ENCODE results near the gene MYL7. TPM values are rescaled to one million over a fixed set of nuclear protein-coding genes. Genes with fewer than 3 reads are reported as not detected.

MYL7 gene
- polyA plus RNA-seq, 3 donors: not detected

DNA sequence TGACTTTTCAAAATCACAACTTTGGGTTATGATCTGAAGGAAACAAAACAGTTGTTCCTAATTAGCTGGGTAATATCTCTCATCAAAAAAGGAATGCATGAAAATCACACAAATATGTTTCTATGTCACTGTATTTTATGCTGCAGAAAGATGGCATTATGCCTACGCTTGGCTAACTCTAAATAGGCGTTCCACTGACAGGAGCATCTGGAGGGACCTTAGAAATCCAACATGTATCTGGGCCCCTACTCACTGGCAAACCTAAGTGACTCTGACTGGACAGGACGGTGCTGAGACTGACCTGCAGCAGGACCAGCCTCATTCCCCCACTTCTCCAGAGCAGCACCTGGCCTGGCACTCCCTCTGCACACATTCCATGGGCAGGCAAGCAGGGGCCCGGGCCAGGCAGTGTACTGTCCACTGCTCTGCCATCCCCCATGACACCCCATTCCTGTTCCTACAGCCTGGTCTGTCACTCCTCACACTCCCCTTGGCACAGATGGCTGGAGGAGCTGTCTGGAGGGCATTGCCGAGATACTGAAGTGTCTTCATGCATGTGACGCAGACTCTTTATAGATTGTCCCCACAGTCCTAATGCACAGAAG, 2.6 kb upstream of the MYL7 start:
- H3K4me1 Mint-ChIP-seq: peaks cover 14% of the 10 kb centered on the region
- DNase-seq: no peak
- H3K36me3 Mint-ChIP-seq: no peaks in the 10 kb centered on the region
- Histone ChIP-seq H3K9me3 (replicated peaks in 1 of 2; ENCODE audit: control insufficient read depth in 1 of 2, insufficient read depth in 1 of 2, low read length in 2 of 2) (peaks cover 0 to 3% of the 10 kb centered on the region in 2 donors), H3K9ac (ENCODE audit: insufficient read depth, low read length, poor library complexity, severe bottlenecking) (no peak overlapping the region), H3K79me2 (ENCODE audit: insufficient read depth, low read length) (no peaks in the 10 kb centered on the region), H2AFZ (ENCODE audit: insufficient read depth, low read depth, low read length, poor library complexity, severe bottlenecking) (no peak overlapping the region), H3K4me3 (replicated peaks in 1 of 3; ENCODE audit: low read depth in 2 of 3, low read length in 3 of 3) (no peak overlapping the region), H4K20me1 (ENCODE audit: insufficient read depth, low read length) (no peaks in the 10 kb centered on the region), H3K4me1 (ENCODE audit: control insufficient read depth in 1 of 2, insufficient read depth in 2 of 2, low read length in 2 of 2) (peaks cover 11 to 14% of the 10 kb centered on the region in 2 donors), H3K4me2 (replicated peaks; ENCODE audit: extremely low read depth, low read length, poor library complexity, severe bottlenecking) (no peak overlapping the region), H3K36me3 (replicated peaks in 1 of 2; ENCODE audit: control insufficient read depth in 1 of 2, insufficient read depth in 2 of 2, low read length in 2 of 2) (no peaks in the 10 kb centered on the region), H3K27ac (ENCODE audit: low read depth in 1 of 2, low read length in 2 of 2) (no peak overlapping the region), H3K27me3 (ENCODE audit: control insufficient read depth in 2 of 2, insufficient read depth in 2 of 2, low read length in 2 of 2) (peaks cover 0 to 37% of the 10 kb centered on the region in 2 donors)
- intact Hi-C loops (cut with micrococcal nuclease): no loop called here
- H3K27me3 Mint-ChIP-seq (ENCODE audit: low read depth in 3 of 3): peaks cover 23 to 46% (median 40%) of the 10 kb centered on the region in 3 donors
- WGBS (ENCODE audit: insufficient coverage): 98% methylated on average over 5 of the region's 6 CpGs
- H3K4me3 Mint-ChIP-seq: no peak overlapping the region
- TF ChIP-seq, protein P1, sequence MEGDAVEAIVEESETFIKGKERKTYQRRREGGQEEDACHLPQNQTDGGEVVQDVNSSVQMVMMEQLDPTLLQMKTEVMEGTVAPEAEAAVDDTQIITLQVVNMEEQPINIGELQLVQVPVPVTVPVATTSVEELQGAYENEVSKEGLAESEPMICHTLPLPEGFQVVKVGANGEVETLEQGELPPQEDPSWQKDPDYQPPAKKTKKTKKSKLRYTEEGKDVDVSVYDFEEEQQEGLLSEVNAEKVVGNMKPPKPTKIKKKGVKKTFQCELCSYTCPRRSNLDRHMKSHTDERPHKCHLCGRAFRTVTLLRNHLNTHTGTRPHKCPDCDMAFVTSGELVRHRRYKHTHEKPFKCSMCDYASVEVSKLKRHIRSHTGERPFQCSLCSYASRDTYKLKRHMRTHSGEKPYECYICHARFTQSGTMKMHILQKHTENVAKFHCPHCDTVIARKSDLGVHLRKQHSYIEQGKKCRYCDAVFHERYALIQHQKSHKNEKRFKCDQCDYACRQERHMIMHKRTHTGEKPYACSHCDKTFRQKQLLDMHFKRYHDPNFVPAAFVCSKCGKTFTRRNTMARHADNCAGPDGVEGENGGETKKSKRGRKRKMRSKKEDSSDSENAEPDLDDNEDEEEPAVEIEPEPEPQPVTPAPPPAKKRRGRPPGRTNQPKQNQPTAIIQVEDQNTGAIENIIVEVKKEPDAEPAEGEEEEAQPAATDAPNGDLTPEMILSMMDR (IDR thresholded peaks at IDR 0.05): no peak
- H3K9me3 Mint-ChIP-seq: peaks cover 0 to 9% (median 0%) of the 10 kb centered on the region in 7 donors
- no peak overlapping the region for H3K27ac Mint-ChIP-seq

DNA sequence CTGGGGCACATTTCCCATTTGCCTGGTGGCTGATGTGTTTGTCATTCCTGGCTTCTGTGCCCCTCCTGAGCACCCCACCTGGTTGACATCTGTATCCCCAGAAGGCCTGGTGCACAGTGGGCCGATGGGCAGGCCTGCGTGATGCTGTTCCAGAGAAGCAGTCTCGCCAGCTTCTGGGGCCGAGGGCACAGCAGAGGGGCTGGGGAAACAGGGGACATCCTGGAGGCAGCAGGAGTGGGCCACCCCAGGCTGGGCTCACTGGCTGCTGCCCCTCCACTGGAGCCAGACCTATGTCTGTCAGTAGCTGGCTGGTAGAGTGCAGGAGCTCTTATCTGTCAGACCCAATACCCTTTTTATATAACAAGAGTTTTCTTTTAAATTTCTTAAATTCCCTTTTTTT, 896 bp upstream of the MYL7 start:
- Mint-ChIP-seq H3K4me1 (peaks cover 14% of the 10 kb centered on the region), H3K36me3 (no peaks in the 10 kb centered on the region), H3K27me3 (ENCODE audit: low read depth in 3 of 3) (peaks cover 19 to 39% (median 33%) of the 10 kb centered on the region in 3 donors), H3K27ac (no peak overlapping the region), H3K4me3 (no peak overlapping the region), H3K9me3 (peaks cover 0 to 9% (median 0%) of the 10 kb centered on the region in 7 donors)
- Histone ChIP-seq H2AFZ (ENCODE audit: insufficient read depth, low read depth, low read length, poor library complexity, severe bottlenecking) (no peak overlapping the region), H4K20me1 (ENCODE audit: insufficient read depth, low read length) (no peaks in the 10 kb centered on the region), H3K4me1 (ENCODE audit: control insufficient read depth in 1 of 2, insufficient read depth in 2 of 2, low read length in 2 of 2) (peaks cover 11 to 14% of the 10 kb centered on the region in 2 donors), H3K36me3 (replicated peaks in 1 of 2; ENCODE audit: control insufficient read depth in 1 of 2, insufficient read depth in 2 of 2, low read length in 2 of 2) (no peaks in the 10 kb centered on the region), H3K4me3 (replicated peaks in 1 of 3; ENCODE audit: low read depth in 2 of 3, low read length in 3 of 3) (no peak overlapping the region), H3K9ac (ENCODE audit: insufficient read depth, low read length, poor library complexity, severe bottlenecking) (no peak overlapping the region), H3K27me3 (ENCODE audit: control insufficient read depth in 2 of 2, insufficient read depth in 2 of 2, low read length in 2 of 2) (peaks cover 0 to 31% of the 10 kb centered on the region in 2 donors), H3K4me2 (replicated peaks; ENCODE audit: extremely low read depth, low read length, poor library complexity, severe bottlenecking) (no peak overlapping the region), H3K79me2 (ENCODE audit: insufficient read depth, low read length) (no peaks in the 10 kb centered on the region), H3K9me3 (replicated peaks in 1 of 2; ENCODE audit: control insufficient read depth in 1 of 2, insufficient read depth in 1 of 2, low read length in 2 of 2) (peaks cover 0 to 3% of the 10 kb centered on the region in 2 donors), H3K27ac (ENCODE audit: low read depth in 1 of 2, low read length in 2 of 2) (no peak overlapping the region)
- intact Hi-C loops (cut with micrococcal nuclease): no loop called here
- TF ChIP-seq, protein P1 (IDR thresholded peaks at IDR 0.05): no peak
- no peak for DNase-seq
- 90% methylated on average over 4 of the region's 4 CpGs for WGBS (ENCODE audit: insufficient coverage)
